ENCODE data around the gene BACH1. TPM values are rescaled to one million over a fixed set of nuclear protein-coding genes. Genes with fewer than 3 reads are reported as not detected.
A peak's percentile ranks its signal among the peaks of the same experiment; 100 is the strongest.

The BACH1 gene
- total and polyA plus RNA-seq, 2 donors (not counting 3 experiments of a cell fraction or from before 2014, with no cell fraction given) = 7.2 to 28.8 TPM

DNA sequence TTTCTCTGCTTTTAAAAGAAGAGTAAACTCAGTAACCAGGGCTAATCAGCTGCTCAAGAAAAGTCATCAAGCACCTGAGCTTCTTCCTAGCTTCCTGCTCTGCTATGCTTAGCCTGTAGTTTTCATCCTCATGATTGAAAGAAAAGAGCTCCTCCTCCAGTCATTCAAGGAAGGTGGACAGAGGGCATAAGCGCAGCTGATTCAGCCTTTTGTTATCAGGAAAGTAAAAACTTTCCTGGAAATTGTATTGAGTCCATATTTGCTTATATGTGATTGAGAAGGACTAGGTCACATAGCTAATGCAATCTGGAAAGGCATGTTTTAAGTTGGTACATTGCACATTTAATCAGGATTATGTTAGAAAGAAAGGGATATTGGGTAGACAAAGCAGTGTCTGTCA lies 8.5 kb upstream of the BACH1 start:
- DNase-seq (ENCODE audit: low read depth, low spot score) (peak; percentile 44), FAIRE-seq (no peak)
- peak overlapping the region; percentile 77 for H3K4me2 ChIP-seq (ENCODE audit: insufficient read depth, low read length)
- no peaks in the 10 kb centered on the region for H3K9me3 ChIP-seq (replicated peaks; ENCODE audit: control insufficient read depth, insufficient read depth, low read length)
- BruUV-seq (replicated peaks) = no TSS peak
- TF ChIP-seq JUN (IDR thresholded peaks at IDR 0.05; ENCODE audit: borderline replicate concordance, insufficient read depth, insufficient read length, low read depth) (no peak), POLR2A (IDR thresholded peaks at IDR 0.05; ENCODE audit: low read depth, low read length) (no peak), MYC (IDR thresholded peaks at IDR 0.05; ENCODE audit: low read depth, low read length) (no peak), FOS (IDR thresholded peaks at IDR 0.05; ENCODE audit: borderline replicate concordance, insufficient read depth, low read length) (no peak), GATA2 (IDR thresholded peaks at IDR 0.05; ENCODE audit: insufficient read depth, insufficient read length, low read depth, low read length) (no peak), POLR2AphosphoS5 (IDR thresholded peaks at IDR 0.05; ENCODE audit: insufficient read depth, low read depth, low read length) (no peak), EZH2 (IDR thresholded peaks at IDR 0.05; ENCODE audit: borderline replicate concordance, low read depth, low read length, severe bottlenecking) (no peak)
- TF ChIP-seq, protein P1, sequence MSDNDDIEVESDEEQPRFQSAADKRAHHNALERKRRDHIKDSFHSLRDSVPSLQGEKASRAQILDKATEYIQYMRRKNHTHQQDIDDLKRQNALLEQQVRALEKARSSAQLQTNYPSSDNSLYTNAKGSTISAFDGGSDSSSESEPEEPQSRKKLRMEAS (IDR thresholded peaks at IDR 0.05; ENCODE audit: insufficient read depth, insufficient read length) = no peak
- TF ChIP-seq, protein P2, sequence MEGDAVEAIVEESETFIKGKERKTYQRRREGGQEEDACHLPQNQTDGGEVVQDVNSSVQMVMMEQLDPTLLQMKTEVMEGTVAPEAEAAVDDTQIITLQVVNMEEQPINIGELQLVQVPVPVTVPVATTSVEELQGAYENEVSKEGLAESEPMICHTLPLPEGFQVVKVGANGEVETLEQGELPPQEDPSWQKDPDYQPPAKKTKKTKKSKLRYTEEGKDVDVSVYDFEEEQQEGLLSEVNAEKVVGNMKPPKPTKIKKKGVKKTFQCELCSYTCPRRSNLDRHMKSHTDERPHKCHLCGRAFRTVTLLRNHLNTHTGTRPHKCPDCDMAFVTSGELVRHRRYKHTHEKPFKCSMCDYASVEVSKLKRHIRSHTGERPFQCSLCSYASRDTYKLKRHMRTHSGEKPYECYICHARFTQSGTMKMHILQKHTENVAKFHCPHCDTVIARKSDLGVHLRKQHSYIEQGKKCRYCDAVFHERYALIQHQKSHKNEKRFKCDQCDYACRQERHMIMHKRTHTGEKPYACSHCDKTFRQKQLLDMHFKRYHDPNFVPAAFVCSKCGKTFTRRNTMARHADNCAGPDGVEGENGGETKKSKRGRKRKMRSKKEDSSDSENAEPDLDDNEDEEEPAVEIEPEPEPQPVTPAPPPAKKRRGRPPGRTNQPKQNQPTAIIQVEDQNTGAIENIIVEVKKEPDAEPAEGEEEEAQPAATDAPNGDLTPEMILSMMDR (IDR thresholded peaks at IDR 0.05; ENCODE audit: extremely low read depth in 1 of 2, insufficient read depth in 1 of 2, low read depth in 1 of 2, low read length in 2 of 2) = no peak
- no peaks in the 10 kb centered on the region for H4K20me1 ChIP-seq (replicated peaks; ENCODE audit: control insufficient read depth, extremely low read depth, insufficient read depth, low read length)
- H3K9ac ChIP-seq (replicated peaks; ENCODE audit: extremely low read depth, insufficient read depth, low read length) = no peak overlapping the region
- H3K27ac ChIP-seq (ENCODE audit: insufficient read depth, low read depth, low read length) = no peak overlapping the region
- no peak overlapping the region for H2AFZ ChIP-seq (ENCODE audit: low read depth, low read length)
- H3K36me3 ChIP-seq (ENCODE audit: control insufficient read depth in 2 of 2, extremely low read depth in 1 of 2, insufficient read depth in 2 of 2, low read length in 2 of 2) = no peaks in the 10 kb centered on the region
- H3K4me3 ChIP-seq (replicated peaks in 1 of 3; ENCODE audit: insufficient read depth in 1 of 3, low read depth in 1 of 3, low read length in 3 of 3) = no peak overlapping the region
- ChIA-PET POLR2A (interaction anchor here (1.2 to 1.4 kb wide), 2 partner anchors 9 to 82 kb away, joined by 3 to 10 read pairs; partner anchors contain the start of gene BACH1), CTCF (interaction anchor here (1.0 to 2.0 kb wide), 4 partner anchors 8 to 126 kb away, joined by 4 to 16 read pairs (median 4); no protein-coding TSS in a partner anchor)
- no peaks in the 10 kb centered on the region for H3K9me1 ChIP-seq (replicated peaks; ENCODE audit: control insufficient read depth, extremely low read depth, insufficient read depth, low read length)
- peaks cover 0 to 5% of the 10 kb centered on the region in 2 experiments for H3K27me3 ChIP-seq (ENCODE audit: control insufficient read depth in 2 of 2, insufficient read depth in 2 of 2, low read length in 2 of 2)
- intact Hi-C loops (cut with micrococcal nuclease) (no loop called here), dilution Hi-C loops (cut with MboI; ENCODE audit: extremely low pct_ligation_motif_present, low sequenced_read_pairs) (no loop called here)
- H3K4me1 ChIP-seq (ENCODE audit: control insufficient read depth, extremely low read depth, insufficient read depth, low read length) = peaks cover 32% of the 10 kb centered on the region
- H3K79me2 ChIP-seq (ENCODE audit: control insufficient read depth, insufficient read depth, low read length) = no peaks in the 10 kb centered on the region

Measured in endothelial cell of umbilical vein (primary cell).